Heart right ventricle (tissue), 16 donors: ENCODE data around the gene PIM1. TPM values are rescaled to one million over a fixed set of nuclear protein-coding genes. Genes with fewer than 3 reads are reported as not detected.
A peak's percentile ranks its signal among the peaks of the same experiment; 100 is the strongest.

ENCODE experiments used
- ATAC-seq, 8 donors: fragments of 200-7000 bp; cut with Tn5 transposase; one replicate each; pipeline ENCODE4 v1.9.1; 2020; ENCODE audit warnings: mild to moderate bottlenecking in 8 of 8, moderate library complexity in 8 of 8, moderate number of reproducible peaks in 1 of 8
- DNase-seq, 2 donors: peaks; one replicate each; pipeline ENCODE4 v3.0.0-alpha.2; 2020
- H3K27ac ChIP-seq, 10 donors: fragments of 200-600 bp; sonication (generic) in 2 of 10; one replicate each; pipeline versions ENCODE4 v1.5.0 to v1.8.0; 2020 to 2022; ENCODE audit warnings: mild to moderate bottlenecking in 3 of 10
- H3K27me3 ChIP-seq, 7 donors: fragments of 200-600 bp; one replicate each; pipeline ENCODE4 v1.8.0; 2021 to 2022; ENCODE audit warnings: mild to moderate bottlenecking in 2 of 7
- H3K36me3 ChIP-seq, 9 donors: fragments of 200-600 bp; sonication (generic) in 1 of 9; one replicate each; pipeline versions ENCODE4 v1.5.0 to v1.8.0; 2020 to 2022; ENCODE audit warnings: mild to moderate bottlenecking in 2 of 9
- H3K4me1 ChIP-seq, 9 donors: fragments of 200-600 bp; sonication (generic) in 1 of 9; one replicate each; pipeline versions ENCODE4 v1.5.0 to v1.8.0; 2020 to 2022; ENCODE audit warnings: mild to moderate bottlenecking in 4 of 9
- H3K4me3 ChIP-seq, 10 donors: fragments of 200-600 bp; sonication (generic) in 2 of 10; one replicate each; pipeline versions ENCODE4 v1.5.0 to v1.8.0; 2020 to 2022; ENCODE audit warnings: mild to moderate bottlenecking in 7 of 10, moderate library complexity in 2 of 10
- H3K9me3 ChIP-seq, 11 donors: fragments of 200-600 bp in 10 of 11; sonication (generic) in 2 of 11; one replicate each; pipeline versions ENCODE4 v1.5.0 to v1.8.0; 2013 to 2022; ENCODE audit warnings: mild to moderate bottlenecking in 2 of 11, control low read depth in 1 of 11, moderate library complexity in 1 of 11
- CTCF ChIP-seq, 9 donors: fragments of 200-600 bp; sonication (generic) in 2 of 9; IDR thresholded peaks; one replicate each; pipeline versions ENCODE4 v1.5.0 to v1.8.0; 2021 to 2022; ENCODE audit warnings: antibody characterized with exemption in 9 of 9, mild to moderate bottlenecking in 5 of 9, moderate library complexity in 1 of 9
- WGBS, 2 donors: extraction: QIAGEN DNeasy Blood & Tissue Kit; methylation state at CpG; one replicate each; pipeline ENCODE4 v1.1.7; 2013; ENCODE audit warnings: inconsistent platforms in 1 of 2; 5-methylcytosine and 5-hydroxymethylcytosine counted together
- intact Hi-C, 10 donors: fragments of 100-400 bp; cut with DNase I; formaldehyde crosslinking; loops; one replicate each; pipeline versions ENCODE4 v1.11.1 to v1.14.2; 2022
- polyA plus RNA-seq, 2 donors: library from polyadenylated mRNA; stranded (reverse); fragments of 200-250 nt; gene quantifications; one replicate each; pipeline ENCODE4 v1.2.3, GENCODE V29; 2013
- total RNA-seq, 10 donors: library from RNA; stranded (reverse); fragmentation: NEBNext Ultra II Directional in 3 of 10; extraction: Animal tissue kit (Norgen Biotek cat#: 25700) in 3 of 10; gene quantifications; one replicate each; pipeline versions ENCODE4 v1.2.1 to v1.2.4, GENCODE V29; 2021 to 2023
- donor health status: Arrhythmogenic right ventricular cardiomyopathy.
- donor health status: ischemic (EF 13 %, LVEDD 7.1; RV severe dilation, severe dysfunction).
- donor health status: healthy with polysubstance abuse.
- donor health status: DM: no; HTN: yes; CAD: no.
- donor health status: DM: no; HTN: no; CAD: no.
- donor health status: ischemic (EF 25% LVEDD 6.9; RV normal size, moderate dysfunction).
- donor health status: ischemic (EF 25% LVEDD 5.7; RV mildly dilated, moderate dysfunction).
- donor health status: healthy.
- donor health status: DM: yes; HTN: yes; CAD: no.
- donor health status: Ischemic cardiomyopathy.
- donor health status: ischemic (EF 35%, LVEDD 5.7; RV mildly dilated, moderate dysfunction).
- donor health status: nonischemic (EF 11% LVEDD 7.7; RV severe dilation, severe dysfunction).
- donor health status: DM: yes; HTN: yes; CAD: no.
- donor health status: PGD.
- donor health status: ischemic (EF 29% LVEDD 5.4; RV normal size, mild dysfunction).
- donor health status: nonischemic (EF 23%, LVEDD 6.1; RV moderate dilation, normal function).

Gene PIM1
- total and polyA plus RNA-seq, 12 donors, result 9.2 to 106 (median 16.3) TPM

DNA sequence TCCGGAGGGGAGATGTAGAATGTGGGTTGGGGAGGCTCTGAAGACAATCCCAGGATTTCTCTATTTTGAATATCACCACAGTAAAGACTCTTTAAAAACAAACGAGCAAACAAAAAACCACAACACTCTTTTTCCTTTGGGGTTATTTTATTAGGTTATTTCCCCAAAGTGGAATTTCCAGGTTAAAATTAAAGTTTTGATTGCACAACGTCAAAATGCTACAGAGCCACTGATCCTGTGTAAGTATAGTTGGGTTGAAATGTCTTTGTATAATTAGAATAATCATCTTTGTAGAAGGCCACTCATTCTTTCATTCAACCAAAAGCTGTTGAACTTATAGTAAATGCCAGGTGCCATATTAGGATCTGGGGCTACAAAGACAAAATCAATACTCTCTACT lies 19.6 kb upstream of the PIM1 start:
- no peaks in the 10 kb centered on the region for H3K27me3 ChIP-seq
- H3K27ac ChIP-seq, result no peak overlapping the region
- intact Hi-C loops, result no loop called here
- DNase-seq, result no peak
- ATAC-seq, result no peak
- no peaks in the 10 kb centered on the region for H3K9me3 ChIP-seq
- no peaks in the 10 kb centered on the region for H3K36me3 ChIP-seq
- H3K4me3 ChIP-seq, result no peak overlapping the region
- H3K4me1 ChIP-seq, result peaks cover 0 to 17% (median 8%) of the 10 kb centered on the region in 9 donors
- 50 to 68% methylated on average over 3 of the region's 3 CpGs for WGBS, 2 donors
- TF ChIP-seq CTCF (IDR thresholded peaks at IDR 0.05), result no peak

DNA sequence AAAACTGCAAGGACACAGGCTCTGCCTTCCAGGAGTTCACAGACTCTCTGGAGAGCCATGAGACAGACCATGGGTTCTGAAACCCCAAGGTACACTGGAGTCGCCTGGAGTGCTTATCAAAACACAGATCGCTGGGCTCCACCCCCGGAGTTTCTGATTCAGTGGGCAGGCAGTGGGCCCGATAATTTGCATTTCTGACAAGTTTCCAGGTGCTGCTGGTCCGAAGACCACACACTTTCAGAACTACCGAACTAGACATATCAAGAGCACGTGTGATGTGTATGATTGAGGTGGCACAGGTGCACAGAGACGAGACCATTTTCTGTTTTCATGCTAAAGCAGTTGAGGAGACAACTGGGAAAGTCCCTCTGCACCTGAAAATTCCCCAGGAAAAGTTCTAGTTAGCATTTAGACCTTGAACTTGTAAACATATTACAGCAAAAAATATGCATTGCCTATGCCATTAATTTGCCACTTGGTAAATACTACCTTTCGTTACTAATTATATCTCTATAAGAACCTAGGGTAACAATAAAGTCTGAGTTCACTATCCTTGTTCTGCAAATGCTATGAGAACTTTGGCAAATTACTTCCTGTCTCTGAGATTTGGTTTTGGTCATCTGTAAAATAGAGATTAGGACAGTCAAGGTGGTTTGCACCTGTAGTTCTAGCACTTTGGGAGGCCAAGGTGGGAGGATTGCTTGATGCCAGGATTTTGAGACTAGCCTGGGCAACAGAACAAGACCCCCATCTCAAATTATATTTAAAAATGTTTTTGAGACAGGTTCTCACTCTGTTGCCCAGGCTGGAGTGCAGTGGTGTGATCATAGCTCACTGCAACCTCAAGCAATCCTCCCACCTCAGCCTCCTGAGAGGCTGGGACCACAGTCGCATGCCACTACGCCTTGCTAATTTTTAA lies 14.3 kb upstream of the PIM1 start:
- ATAC-seq, result no peak

DNA sequence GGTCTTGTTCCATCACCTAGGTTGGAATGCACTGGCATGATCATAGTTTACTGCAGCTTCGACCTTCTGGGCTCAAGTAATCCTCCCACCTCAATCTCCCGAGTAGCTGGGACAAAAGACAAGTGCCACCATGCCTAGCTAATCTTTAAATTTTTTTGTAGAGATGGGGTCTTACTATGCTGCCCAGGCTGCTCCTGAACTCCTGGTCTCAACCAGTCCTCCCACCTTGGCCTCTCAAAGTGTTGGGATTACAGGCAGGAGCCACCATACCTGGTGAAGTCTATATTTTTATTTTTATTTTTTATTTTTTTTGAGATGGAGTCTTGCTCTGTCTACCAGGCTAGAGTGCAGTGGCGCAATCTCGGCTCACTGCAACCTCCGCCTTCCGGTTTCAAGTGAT lies 11.4 kb upstream of the PIM1 start:
- 93 to 94% methylated on average over 6 of the region's 6 CpGs for WGBS, 2 donors
- Histone ChIP-seq H3K36me3 (no peaks in the 10 kb centered on the region), H3K4me3 (no peak overlapping the region), H3K4me1 (peaks cover 0 to 23% (median 0%) of the 10 kb centered on the region in 9 donors), H3K27me3 (no peaks in the 10 kb centered on the region), H3K27ac (no peak overlapping the region), H3K9me3 (no peaks in the 10 kb centered on the region)
- no peak for DNase-seq
- intact Hi-C loops, result no loop called here
- TF ChIP-seq CTCF (IDR thresholded peaks at IDR 0.05), result no peak
- ATAC-seq, result no peak

More for the DNA sequence above, 14.3 kb upstream of the PIM1 start:
- 81 to 83% methylated on average over 11 of the region's 11 CpGs for WGBS, 2 donors
- Histone ChIP-seq H3K4me3 (no peak overlapping the region), H3K27ac (no peak overlapping the region), H3K9me3 (no peaks in the 10 kb centered on the region), H3K36me3 (no peaks in the 10 kb centered on the region), H3K4me1 (peaks cover 0 to 10% (median 0%) of the 10 kb centered on the region in 9 donors), H3K27me3 (no peaks in the 10 kb centered on the region)
- intact Hi-C loops, result no loop called here
- DNase-seq, result no peak
- no peak for TF ChIP-seq CTCF (IDR thresholded peaks at IDR 0.05)

GRCh38 chr6:37160922-37161778 lies 8.8 kb upstream of the PIM1 start:
- 86 to 88% methylated on average over 8 of the region's 8 CpGs for WGBS, 2 donors
- no peak for TF ChIP-seq CTCF (IDR thresholded peaks at IDR 0.05)
- DNase-seq (no peak), ATAC-seq (peak in 4 of 8 donors; percentile 16 to 76 (median 42))
- Histone ChIP-seq H3K27me3 (no peaks in the 10 kb centered on the region), H3K36me3 (no peaks in the 10 kb centered on the region), H3K4me3 (no peak overlapping the region), H3K27ac (peak overlapping the region in 2 of 10 donors; percentile 48 to 79), H3K4me1 (peaks cover 0 to 23% (median 0%) of the 10 kb centered on the region in 9 donors), H3K9me3 (no peaks in the 10 kb centered on the region)
- intact Hi-C loops, result no loop called here
